Mesodermal cell (in vitro differentiated cells): ENCODE data around the gene COQ8A.

Experiments used
- H3K27ac ChIP-seq: 2 replicates; pipeline ENCODE4 v1.7.0; 2013; ENCODE audit warnings: mild to moderate bottlenecking, low read depth, low read length, moderate library complexity; ENCODE audit not compliant: severe bottlenecking
- H3K36me3 ChIP-seq: 2 replicates; pipeline ENCODE4 v1.7.1; 2013; ENCODE audit warnings: mild to moderate bottlenecking, low read length, moderate library complexity; ENCODE audit not compliant: control insufficient read depth, insufficient read depth
- H3K4me1 ChIP-seq: one replicate; pipeline ENCODE4 v1.7.1; 2013; ENCODE audit warnings: mild to moderate bottlenecking, low read length; ENCODE audit not compliant: insufficient read depth, control insufficient read depth, poor library complexity, severe bottlenecking
- H3K4me3 ChIP-seq: 2 replicates; pipeline ENCODE4 v1.7.0; 2013; ENCODE audit warnings: low read length, control low read depth, mild to moderate bottlenecking; ENCODE audit not compliant: insufficient read depth, poor library complexity, severe bottlenecking; ENCODE audit errors: extremely low read depth
- H3K9me3 ChIP-seq: 2 replicates; pipeline ENCODE4 v1.7.1; 2013; ENCODE audit warnings: mild to moderate bottlenecking, low read length, moderate library complexity; ENCODE audit not compliant: control insufficient read depth
- WGBS, 2 experiments: methylation state at CpG; one replicate each; pipeline ENCODE4 v1.1.5; 2013; ENCODE audit warnings: missing lambda C conversion rate in 2 of 2; ENCODE audit not compliant: insufficient coverage in 2 of 2; 5-methylcytosine and 5-hydroxymethylcytosine counted together

Gene COQ8A

DNA sequence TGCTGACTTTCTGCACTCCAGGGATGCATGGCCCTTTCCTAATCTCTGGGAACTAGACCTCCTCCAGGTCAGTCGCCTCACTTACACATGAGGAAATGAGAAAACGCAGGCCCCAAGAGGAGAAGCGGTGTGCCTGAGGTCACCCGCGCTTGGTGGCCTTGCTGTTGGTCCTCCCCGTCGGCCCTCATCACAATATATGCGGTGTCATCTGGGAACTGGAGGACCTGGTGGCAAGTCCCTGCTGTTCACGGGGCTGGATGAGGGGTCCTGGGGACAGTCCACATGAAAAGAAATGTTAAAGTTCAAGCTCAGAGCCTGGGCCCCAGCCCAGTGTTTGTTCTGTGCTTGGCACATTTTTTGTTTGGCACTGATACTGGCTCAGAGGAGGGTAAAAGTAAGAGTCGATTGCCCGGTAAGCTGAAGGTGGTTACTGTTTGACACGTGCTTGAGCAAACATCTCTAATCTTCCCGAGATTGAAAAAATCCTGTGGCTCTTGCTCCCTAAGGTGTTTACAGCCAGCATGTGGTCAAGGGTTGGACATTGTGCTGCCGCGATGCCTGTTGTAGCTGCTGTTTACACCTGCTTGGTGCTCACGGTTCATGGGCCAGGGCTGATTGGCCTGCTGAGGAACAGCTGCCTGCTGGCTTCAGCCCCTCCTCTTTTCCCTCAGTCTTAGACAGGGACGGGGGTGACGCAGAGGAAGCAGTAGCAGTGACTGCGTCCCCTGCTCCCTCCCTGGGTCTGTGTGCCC lies 5.2 kb downstream of the COQ8A start:
- no peak overlapping the region for H3K27ac ChIP-seq
- peaks cover 5% of the 10 kb centered on the region for H3K4me1 ChIP-seq
- 69 to 77% methylated on average over 11 to 19 of the region's 19 CpGs for WGBS, 2 experiments

DNA sequence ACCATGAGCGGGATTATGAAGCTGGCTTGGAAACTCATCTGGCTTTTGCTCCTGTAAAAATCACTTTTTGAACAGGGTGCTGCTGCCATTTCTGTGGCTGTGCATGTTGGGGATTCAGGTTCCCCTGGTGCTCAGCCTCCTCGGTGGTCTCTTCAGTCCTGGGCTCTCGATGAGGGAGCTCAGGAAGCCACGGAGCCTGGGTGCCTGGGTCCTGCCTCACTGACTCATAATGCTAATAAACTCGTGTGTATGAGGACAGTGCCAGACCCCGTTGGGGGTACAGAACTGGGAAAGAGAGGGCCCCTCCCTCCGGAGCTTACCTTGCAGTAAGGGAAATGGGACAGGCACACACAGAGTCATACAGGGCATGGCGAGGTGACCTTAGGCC lies 5.8 kb downstream of the COQ8A start:
- H3K36me3 ChIP-seq = no peaks in the 10 kb centered on the region
- H3K9me3 ChIP-seq = peaks cover 5% of the 10 kb centered on the region
- H3K4me3 ChIP-seq = no peak overlapping the region
- WGBS, 2 experiments = 85 to 90% methylated on average over 8 of the region's 8 CpGs
- H3K4me1 ChIP-seq = peaks cover 3% of the 10 kb centered on the region
- H3K27ac ChIP-seq = no peak overlapping the region

More for the DNA sequence above, 5.2 kb downstream of the COQ8A start:
- Histone ChIP-seq H3K36me3 (no peaks in the 10 kb centered on the region), H3K9me3 (peaks cover 5% of the 10 kb centered on the region), H3K4me3 (no peak overlapping the region)

DNA sequence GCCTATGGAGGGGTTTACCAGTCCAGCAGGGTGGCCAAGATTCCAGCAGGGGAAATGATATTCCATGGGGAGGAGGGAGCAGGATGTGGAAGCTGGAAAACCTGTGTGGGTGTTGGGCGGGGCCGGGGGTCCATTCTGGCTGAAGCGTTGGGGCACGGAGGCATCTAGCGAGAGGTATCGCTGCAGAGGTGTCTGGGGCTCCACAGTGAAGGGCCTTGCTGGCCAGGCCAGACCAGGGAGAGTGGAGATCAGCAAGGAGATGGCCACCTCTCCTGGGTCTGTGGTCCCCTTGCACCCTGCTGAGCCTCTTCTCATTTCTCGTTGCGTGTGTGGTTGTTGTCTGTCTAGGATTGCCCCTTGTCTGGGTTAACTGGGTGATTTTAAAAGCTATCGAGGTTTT lies 6.2 kb downstream of the COQ8A start:
- Histone ChIP-seq H3K36me3 (no peaks in the 10 kb centered on the region), H3K9me3 (peaks cover 5% of the 10 kb centered on the region), H3K4me1 (no peaks in the 10 kb centered on the region), H3K27ac (no peak overlapping the region), H3K4me3 (no peak overlapping the region)
- 92 to 98% methylated on average over 8 of the region's 9 CpGs for WGBS, 2 experiments

DNA sequence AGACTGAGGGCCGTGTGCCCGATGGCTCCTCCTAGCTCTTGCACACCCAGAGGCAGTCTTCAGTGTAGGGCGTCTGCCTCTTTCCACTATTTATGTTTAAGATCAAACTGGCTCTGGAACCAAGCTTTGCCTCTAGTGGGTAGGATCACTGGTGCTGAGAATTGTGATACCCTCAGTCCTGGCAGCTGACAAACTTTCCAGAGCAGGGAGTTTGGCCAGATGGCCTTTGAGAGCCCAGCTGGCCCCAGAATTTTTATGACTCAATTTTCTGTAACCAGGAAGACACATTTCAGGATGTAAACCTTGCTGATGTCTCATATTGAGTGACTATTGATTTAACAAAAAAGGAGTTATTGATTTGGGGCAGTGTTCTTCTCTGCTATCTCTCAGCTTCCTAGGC lies 6.7 kb downstream of the COQ8A start:
- Histone ChIP-seq H3K9me3 (peaks cover 5% of the 10 kb centered on the region), H3K27ac (no peak overlapping the region), H3K4me1 (no peaks in the 10 kb centered on the region), H3K36me3 (no peaks in the 10 kb centered on the region), H3K4me3 (no peak overlapping the region)
- WGBS, 2 experiments = 95% methylated on average over 3 of the region's 3 CpGs; no CpG with 5 or more reads in 1 of the 2 experiments

DNA sequence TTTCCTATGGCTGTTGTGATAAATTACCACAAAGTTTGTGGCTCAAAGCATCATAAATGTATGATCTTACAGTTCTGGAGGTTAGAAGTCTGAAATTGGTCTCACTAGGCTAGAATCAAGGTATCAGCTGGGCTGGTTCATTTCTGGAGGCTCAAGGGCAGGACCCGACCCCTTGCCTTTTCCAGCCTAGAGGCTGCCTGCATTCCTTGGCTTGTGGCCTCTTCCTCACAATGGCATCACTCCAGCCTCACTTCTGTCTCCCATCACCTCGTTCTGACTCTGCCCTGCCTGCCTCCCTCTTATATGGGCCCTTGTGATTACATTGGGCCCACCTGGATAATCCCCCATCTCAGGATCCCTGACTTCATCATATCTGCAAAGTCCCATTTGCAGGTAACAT lies 8.0 kb downstream of the COQ8A start:
- Histone ChIP-seq H3K9me3 (peaks cover 5% of the 10 kb centered on the region), H3K4me1 (no peaks in the 10 kb centered on the region), H3K36me3 (no peaks in the 10 kb centered on the region), H3K27ac (no peak overlapping the region), H3K4me3 (no peak overlapping the region)
- WGBS, 2 experiments = 89 to 92% methylated on average over 2 of the region's 2 CpGs

DNA sequence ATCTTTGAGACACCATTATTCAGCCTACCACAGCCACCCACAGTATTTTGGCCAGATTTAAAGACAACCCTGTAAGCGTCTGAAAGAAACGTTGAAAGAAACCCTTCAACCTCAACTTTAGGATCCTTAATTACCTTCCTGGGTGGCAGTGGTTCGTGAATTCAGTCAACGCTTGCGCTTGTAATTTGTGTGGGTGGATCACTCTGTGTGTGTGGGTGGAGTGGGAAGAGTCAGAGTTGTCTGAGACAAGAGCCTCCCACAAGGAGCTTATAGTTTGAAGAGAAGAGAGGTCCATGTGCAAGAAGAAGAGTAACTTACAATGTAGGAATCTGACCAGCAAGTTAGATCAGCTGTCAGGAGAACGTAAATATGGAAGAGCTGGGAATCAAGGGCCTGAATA lies 8.4 kb downstream of the COQ8A start:
- Histone ChIP-seq H3K27ac (no peak overlapping the region), H3K36me3 (no peaks in the 10 kb centered on the region), H3K4me3 (no peak overlapping the region), H3K9me3 (peaks cover 5% of the 10 kb centered on the region), H3K4me1 (no peaks in the 10 kb centered on the region)
- 93 to 95% methylated on average over 2 to 4 of the region's 6 CpGs for WGBS, 2 experiments

DNA sequence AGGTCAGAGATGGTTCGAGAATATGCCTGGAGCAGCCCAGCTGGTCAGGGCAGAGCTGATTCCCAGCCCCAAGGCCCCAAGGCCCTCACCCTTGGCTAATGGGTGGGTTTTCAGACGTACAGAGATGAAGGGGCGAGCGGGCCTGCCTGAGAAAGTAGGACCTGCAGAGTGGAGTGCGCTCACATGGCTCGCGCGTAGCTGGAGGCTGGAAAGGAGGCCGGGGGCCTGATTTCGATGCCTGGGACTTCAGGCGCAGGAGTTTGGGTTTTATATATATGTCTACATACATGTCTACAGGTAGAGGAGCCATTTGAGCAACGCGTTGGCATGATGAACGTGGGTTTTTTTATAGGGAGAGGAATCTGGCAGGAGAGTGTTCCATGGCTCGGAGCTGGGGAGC lies 8.9 kb downstream of the COQ8A start:
- Histone ChIP-seq H3K4me1 (no peaks in the 10 kb centered on the region), H3K36me3 (no peaks in the 10 kb centered on the region), H3K9me3 (peaks cover 5% of the 10 kb centered on the region), H3K27ac (no peak overlapping the region), H3K4me3 (no peak overlapping the region)
- whole genome bisulfite sequencing, 2 experiments = 93 to 97% methylated on average over 3 to 4 of the region's 15 CpGs

DNA sequence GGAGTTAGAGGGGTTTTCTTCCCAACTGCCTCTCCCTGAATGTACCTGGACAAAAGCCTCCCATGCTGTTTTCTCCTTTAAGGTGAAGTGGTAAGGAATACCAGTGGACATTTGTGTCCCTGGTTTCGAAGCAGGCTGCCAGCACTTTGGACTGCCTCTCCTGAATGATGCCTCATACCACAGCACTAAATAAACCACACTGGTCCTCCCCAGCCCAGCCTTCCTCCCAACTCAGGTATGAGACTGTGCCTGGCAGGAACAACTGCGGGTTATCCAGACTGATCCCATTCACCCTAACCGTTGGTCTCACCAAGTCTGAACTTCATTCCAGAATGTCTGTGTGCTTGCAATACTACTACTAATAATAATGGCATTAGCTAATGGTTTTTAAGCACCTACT lies 9.3 kb downstream of the COQ8A start:
- Histone ChIP-seq H3K4me3 (no peak overlapping the region), H3K4me1 (no peaks in the 10 kb centered on the region), H3K27ac (no peak overlapping the region), H3K9me3 (peaks cover 5% of the 10 kb centered on the region), H3K36me3 (no peaks in the 10 kb centered on the region)
- 100% methylated on average over 1 of the region's 3 CpGs for WGBS, 2 experiments

DNA sequence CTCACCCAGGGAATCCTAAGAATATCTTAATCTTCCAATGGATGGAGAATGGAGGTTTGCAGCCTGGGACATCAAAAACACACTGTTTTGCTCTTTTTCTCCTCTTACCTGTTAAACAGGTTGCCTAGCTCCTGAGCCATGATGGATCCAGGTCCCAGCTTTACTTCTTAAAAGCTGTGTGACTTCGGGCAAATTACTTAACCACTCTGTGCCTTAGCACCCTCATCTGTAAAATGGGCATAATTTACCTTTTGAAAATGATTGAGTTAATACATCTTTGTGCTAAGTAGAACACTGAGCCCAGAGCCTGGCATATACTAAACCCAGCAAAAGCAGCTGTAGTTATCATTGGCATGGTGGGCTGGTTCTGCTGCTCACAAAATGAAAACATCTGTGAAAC lies 10.2 kb downstream of the COQ8A start:
- Histone ChIP-seq H3K4me3 (no peak overlapping the region), H3K4me1 (no peaks in the 10 kb centered on the region), H3K27ac (no peak overlapping the region), H3K36me3 (no peaks in the 10 kb centered on the region), H3K9me3 (peaks cover 9% of the 10 kb centered on the region)
- 100% methylated on average over 1 of the region's 1 CpG; no CpG with 5 or more reads in 1 of the 2 experiments for WGBS, 2 experiments

DNA sequence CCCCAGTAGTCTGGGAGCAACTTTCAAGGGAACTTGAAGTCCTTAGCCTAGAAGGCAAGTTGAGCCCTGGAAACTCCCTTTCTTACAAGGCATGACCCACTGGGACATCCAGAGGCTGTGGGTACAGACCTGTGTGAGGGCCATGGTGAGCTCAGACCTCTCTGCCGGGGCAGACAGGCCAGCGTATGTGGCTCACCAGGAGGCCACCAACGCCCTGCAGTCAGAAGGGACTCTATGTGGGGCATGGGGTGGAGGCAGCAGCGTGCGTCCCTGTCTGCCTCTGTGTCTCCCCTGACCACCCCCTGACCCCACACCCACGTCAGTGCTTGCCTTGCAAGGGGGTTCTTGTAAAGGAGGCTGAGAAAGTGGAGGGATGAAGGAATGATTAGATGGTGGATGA lies 10.8 kb downstream of the COQ8A start:
- no peak overlapping the region for H3K27ac ChIP-seq
- peaks cover 9% of the 10 kb centered on the region for H3K9me3 ChIP-seq
- H3K4me1 ChIP-seq = no peaks in the 10 kb centered on the region
- H3K4me3 ChIP-seq = no peak overlapping the region
- no peaks in the 10 kb centered on the region for H3K36me3 ChIP-seq
- 67 to 69% methylated on average over 3 of the region's 6 CpGs for WGBS, 2 experiments

DNA sequence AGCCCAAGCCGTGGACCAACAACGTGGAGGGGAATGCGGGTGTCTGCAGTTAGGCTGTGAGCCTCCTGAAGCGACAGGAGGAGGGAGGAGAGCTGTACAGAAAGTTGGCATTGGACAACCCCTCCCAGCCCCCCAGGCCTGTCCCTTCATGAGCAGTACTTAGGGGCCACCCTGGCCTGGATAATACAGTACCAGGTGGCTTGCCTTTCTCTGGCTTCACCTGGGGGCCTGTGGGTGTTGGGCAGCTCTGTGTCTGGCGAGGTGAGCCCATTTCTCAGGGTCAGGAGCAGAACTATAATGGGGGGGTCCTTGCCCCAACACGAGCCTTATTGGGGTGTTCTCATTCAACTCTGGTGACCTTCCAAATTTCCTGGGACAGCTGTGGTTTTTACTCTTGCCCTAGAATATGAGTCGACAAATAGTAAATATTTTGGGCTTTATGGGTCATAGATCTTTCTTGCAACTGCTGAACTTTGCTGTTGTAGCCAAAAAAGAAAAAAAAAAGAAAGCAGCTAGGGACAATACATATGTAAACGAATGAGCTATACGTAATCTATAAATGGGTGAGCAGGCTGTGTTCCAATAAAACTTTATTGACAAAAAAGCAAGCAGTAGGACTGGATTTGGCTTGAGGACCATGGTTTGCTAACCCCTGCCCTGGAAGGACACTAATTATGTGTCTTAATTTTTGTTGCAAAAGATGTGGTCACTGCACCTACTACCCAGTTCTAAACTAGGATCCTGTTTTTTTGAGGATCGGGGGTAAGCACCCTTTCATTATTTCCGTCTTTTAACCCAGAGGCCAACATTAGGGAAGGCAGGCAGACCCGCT lies 11.4 kb downstream of the COQ8A start:
- H3K36me3 ChIP-seq = no peaks in the 10 kb centered on the region
- H3K27ac ChIP-seq = no peak overlapping the region
- WGBS, 2 experiments = 92 to 95% methylated on average over 10 to 11 of the region's 12 CpGs
- H3K4me3 ChIP-seq = no peak overlapping the region
- H3K9me3 ChIP-seq = peaks cover 9% of the 10 kb centered on the region
- no peaks in the 10 kb centered on the region for H3K4me1 ChIP-seq
